Urinary bladder (tissue), 4 donors: ENCODE results near the gene STRADA. TPM values are rescaled to one million over a fixed set of nuclear protein-coding genes. Genes with fewer than 3 reads are reported as not detected.

Source experiments
- DNase-seq: peaks from one replicate; pipeline ENCODE4 v3.0.0-alpha.2; 2015; ENCODE audit errors: extremely low spot score
- H3K27ac ChIP-seq: one replicate; pipeline ENCODE4 v1.5.1; 2013; ENCODE audit warnings: low read depth, mild to moderate bottlenecking, moderate library complexity
- H3K36me3 ChIP-seq: one replicate; pipeline ENCODE4 v1.6.1; 2013; ENCODE audit warnings: mild to moderate bottlenecking, moderate library complexity; ENCODE audit not compliant: insufficient read depth
- H3K4me1 ChIP-seq: one replicate; pipeline ENCODE4 v1.6.1; 2013; ENCODE audit warnings: mild to moderate bottlenecking, moderate library complexity; ENCODE audit not compliant: insufficient read depth
- H3K4me3 ChIP-seq: one replicate; pipeline ENCODE4 v1.5.1; 2013; ENCODE audit warnings: low read depth, low read length
- WGBS: extraction: QIAGEN DNeasy Blood & Tissue Kit; methylation state at CpG from one replicate; pipeline ENCODE4 v1.1.7; 2013; 5-methylcytosine and 5-hydroxymethylcytosine counted together
- polyA plus RNA-seq: library from polyadenylated mRNA; stranded (reverse); fragments of 200-250 nt; gene quantifications from one replicate; pipeline ENCODE4 v1.2.3, GENCODE V29; 2013
- total RNA-seq: library from RNA; depleted of rRNA; stranded (reverse); fragments of >200 nt; gene quantifications from one replicate; pipeline ENCODE4 v1.2.3, GENCODE V29; 2014
- donor health status: healthy with polysubstance abuse.
- donor health status: healthy.

The STRADA gene, protein sequence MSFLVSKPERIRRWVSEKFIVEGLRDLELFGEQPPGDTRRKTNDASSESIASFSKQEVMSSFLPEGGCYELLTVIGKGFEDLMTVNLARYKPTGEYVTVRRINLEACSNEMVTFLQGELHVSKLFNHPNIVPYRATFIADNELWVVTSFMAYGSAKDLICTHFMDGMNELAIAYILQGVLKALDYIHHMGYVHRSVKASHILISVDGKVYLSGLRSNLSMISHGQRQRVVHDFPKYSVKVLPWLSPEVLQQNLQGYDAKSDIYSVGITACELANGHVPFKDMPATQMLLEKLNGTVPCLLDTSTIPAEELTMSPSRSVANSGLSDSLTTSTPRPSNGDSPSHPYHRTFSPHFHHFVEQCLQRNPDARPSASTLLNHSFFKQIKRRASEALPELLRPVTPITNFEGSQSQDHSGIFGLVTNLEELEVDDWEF
- total RNA-seq (41.7 TPM), polyA plus RNA-seq (24.9 TPM)

DNA sequence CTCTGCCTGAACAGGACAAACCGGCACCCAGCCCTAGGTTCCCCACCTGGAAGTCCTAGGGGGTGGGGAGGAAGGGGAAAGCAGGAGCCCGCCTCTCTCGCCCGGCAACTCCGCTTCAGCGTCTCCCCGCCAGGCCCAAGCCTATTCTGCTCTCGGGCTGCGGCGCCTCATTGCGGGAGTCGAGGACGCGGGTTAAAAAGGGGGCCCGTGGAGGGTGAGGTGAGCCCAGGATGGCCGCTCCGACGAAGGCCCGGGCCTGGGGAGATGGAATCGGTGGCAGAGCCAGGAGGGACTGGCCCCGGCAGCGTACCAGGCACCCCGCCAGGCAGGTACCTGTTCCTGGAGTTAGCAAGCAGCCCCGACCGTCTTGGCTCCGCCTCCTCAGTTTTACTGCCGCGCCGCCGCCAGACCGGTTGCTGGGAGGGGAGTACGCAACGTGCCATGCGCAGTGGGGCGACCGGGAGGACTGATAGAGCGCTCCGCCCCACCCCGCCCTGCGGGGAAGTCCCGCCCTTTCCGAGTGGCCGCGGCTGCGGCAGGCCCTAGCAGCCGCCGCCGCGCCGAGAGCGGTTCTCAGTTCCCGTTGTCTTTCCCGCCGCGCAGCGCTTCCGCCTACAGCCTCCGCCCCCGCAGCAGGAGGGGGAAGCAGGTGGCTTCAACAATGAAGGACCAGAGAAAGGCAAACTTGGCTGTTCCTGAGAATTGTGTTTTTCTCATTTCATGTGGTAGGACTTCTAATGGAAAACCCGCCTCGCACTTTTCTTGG lies at the start of gene STRADA:
TSS of gene STRADA (minus strand) at position 392 of the 766 bp plus-strand sequence. CDS start 13,430 bp downstream, outside the sequence.
- under 1% methylated on average over 61 of the region's 61 CpGs for WGBS

DNA sequence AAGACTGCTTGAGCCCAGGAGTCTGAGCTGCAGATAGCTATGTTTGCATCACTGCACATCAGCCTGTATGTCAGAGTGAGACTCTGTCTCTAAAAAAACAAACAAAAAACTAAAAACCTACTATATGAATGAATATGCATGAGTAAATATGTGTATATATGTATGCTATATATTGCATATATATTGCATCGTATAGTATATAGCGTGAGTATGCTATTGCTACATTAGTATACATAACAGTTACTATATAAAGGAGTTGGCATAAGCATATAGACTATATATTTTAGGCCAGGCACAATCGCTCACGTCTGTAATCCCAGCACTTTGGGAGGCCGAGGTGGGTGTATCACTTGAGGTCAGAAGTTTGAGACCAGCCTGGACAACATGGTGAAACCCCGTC lies 48.5 kb upstream of the STRADA start:
- whole genome bisulfite sequencing, result 92% methylated on average over 6 of the region's 6 CpGs
- Histone ChIP-seq H3K36me3 (no peaks in the 10 kb centered on the region), H3K4me1 (no peaks in the 10 kb centered on the region), H3K4me3 (no peak overlapping the region), H3K27ac (no peak overlapping the region)
- no peak for DNase-seq

More for the DNA sequence above, at the start of gene STRADA:
- Histone ChIP-seq H3K4me3 (peak within 1 kb of the TSS; percentile 73), H3K36me3 (peaks cover 4% of the 10 kb centered on the region), H3K27ac (peak within 1 kb of the TSS; percentile 92), H3K4me1 (no peaks in the 10 kb centered on the region)
- DNase-seq, result peak; percentile 96

DNA sequence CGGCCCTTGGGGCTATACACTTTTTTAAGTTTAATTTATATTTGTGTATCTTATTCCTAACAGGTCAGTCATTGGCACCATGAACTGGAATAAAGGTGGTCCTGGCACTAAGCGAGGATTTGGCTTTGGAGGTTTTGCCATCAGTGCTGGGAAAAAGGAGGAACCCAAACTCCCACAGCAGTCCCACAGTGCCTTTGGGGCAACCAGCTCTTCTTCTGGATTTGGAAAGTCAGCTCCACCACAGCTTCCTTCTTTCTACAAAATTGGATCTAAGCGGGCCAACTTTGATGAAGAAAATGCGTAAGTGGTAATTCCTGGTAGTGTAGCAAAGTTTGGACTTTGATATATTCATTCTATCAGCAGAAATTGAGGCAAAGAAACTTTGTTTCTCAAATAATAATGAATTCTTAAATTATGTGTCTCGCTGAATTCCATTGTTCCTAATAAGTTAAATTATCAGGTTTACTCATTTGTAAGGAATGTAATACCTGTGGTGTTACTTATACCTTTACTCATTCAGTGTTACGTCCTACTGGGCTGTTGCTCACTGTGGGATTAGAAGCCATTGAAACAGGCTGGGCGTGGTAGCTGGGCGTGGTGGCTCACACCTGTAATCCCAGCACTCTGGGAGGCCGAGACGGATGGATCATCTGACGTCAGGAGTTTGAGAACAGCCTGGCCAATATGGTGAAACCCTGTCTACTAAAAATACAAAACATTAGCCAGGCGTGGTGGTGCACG lies 45.5 kb upstream of the STRADA start:
- H3K4me3 ChIP-seq, result no peak overlapping the region
- H3K27ac ChIP-seq, result no peak overlapping the region
- DNase-seq, result no peak
- no peaks in the 10 kb centered on the region for H3K4me1 ChIP-seq
- 96% methylated on average over 13 of the region's 13 CpGs for WGBS
- no peaks in the 10 kb centered on the region for H3K36me3 ChIP-seq

DNA sequence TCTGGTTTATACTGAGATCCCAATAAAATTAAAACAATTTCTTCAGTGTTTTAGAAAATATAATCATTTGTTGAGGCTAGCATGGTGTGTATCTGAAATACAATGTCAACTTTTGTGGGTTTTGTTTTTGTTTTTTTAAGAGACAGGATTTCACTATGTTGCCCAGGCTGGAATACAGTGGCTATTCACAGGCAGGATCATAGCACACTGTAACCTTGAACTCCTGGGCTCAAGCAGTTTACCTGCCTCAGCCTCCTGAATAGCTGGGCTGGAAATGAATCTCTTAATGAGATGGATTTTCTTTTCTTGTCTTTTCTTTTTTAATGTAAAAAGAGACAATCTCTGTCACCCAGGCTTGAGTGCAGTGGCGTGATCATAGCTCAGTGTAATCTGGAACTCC lies 44.5 kb upstream of the STRADA start:
- Histone ChIP-seq H3K4me1 (no peaks in the 10 kb centered on the region), H3K4me3 (no peak overlapping the region), H3K36me3 (no peaks in the 10 kb centered on the region), H3K27ac (no peak overlapping the region)
- no peak for DNase-seq
- WGBS, result 100% methylated on average over 1 of the region's 1 CpG

DNA sequence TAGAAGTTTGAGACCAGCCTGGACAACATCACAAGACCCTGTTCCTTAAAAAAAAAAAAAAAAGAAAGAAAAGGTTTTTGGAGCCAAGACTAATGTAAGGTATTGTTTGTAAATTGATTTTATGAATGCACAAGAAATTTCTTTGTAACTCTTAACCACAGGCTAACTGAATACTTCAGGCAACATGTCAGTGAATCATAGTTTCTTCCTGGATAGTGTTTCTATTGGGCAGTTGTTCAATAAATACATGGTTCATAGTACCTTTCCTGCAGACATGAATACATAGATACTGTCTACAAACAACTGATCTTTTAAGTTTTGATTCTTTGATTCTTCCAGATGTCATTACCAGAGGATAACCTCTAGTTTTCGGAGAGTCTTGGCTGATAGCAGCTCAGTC lies 44.0 kb upstream of the STRADA start:
- Histone ChIP-seq H3K27ac (no peak overlapping the region), H3K4me3 (no peak overlapping the region), H3K4me1 (no peaks in the 10 kb centered on the region), H3K36me3 (no peaks in the 10 kb centered on the region)
- DNase-seq, result no peak
- 87% methylated on average over 1 of the region's 1 CpG for WGBS

DNA sequence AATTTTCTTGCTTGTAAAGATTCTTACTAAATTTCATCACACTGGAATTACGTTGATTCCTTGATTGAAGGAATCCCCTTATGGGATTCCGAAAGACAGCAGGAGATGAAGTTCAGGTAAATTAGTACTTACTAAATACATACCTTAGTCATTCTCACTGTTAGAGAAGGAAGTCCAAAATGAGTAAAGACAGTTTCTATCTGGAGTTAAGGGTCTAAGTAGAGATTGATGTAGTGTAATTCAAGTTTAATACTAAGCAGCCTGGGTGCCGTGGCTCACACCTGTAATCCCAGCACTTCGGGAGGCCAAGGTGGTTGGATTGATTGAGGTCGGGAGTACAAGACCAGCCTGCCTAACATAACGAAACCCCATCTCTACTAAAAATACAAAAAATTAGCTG lies 41.9 kb upstream of the STRADA start:
- no peaks in the 10 kb centered on the region for H3K4me1 ChIP-seq
- H3K4me3 ChIP-seq, result no peak overlapping the region
- H3K27ac ChIP-seq, result no peak overlapping the region
- DNase-seq, result no peak
- 84% methylated on average over 6 of the region's 6 CpGs for WGBS
- no peaks in the 10 kb centered on the region for H3K36me3 ChIP-seq

DNA sequence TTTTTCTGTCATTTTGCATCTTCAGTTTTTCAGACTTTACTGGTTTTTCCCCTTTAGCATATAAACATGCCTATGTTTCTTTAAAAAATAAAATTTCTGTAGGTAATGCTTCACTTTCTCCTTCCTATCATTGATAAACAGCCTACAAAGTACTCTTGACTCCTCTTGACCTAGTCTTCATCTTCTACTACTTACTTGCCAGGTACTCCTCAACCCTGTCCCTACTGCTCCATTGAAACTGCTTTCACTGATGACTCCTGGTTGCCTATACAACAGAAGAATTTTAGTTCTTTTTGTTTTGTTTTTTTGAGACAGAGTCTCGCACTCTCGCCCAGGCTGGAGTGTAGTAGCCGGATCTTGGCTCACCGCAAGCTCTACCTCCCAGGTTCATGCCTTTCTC lies 39.3 kb upstream of the STRADA start:
- H3K4me1 ChIP-seq, result peaks cover 1% of the 10 kb centered on the region
- no peak overlapping the region for H3K4me3 ChIP-seq

DNA sequence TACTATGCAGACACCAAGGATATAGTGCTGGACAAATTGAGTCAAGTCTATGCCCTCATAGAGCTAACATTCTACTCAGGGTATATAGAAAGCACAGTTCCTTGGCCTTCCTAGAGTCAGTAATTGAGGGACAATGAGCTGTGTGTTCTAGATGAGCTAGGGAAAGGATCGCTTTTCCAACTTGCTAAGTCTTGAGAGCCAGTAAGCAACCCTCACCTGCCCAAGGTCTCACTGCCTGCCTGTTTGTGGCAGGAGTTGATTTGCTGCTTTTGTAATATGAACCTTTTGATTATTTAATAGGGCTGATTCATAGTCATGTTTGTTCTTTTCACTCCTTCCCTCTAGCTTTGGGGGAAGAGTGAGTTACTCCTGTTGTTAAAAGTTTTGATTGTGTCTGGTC lies 38.9 kb upstream of the STRADA start:
- Histone ChIP-seq H3K4me3 (no peak overlapping the region), H3K27ac (no peak overlapping the region), H3K36me3 (no peaks in the 10 kb centered on the region), H3K4me1 (peaks cover 1% of the 10 kb centered on the region)
- no peak for DNase-seq
- 90% methylated on average over 1 of the region's 1 CpG for WGBS

More for the DNA sequence above, 39.3 kb upstream of the STRADA start:
- DNase-seq, result no peak
- 97% methylated on average over 4 of the region's 4 CpGs for WGBS
- no peak overlapping the region for H3K27ac ChIP-seq
- no peaks in the 10 kb centered on the region for H3K36me3 ChIP-seq

DNA sequence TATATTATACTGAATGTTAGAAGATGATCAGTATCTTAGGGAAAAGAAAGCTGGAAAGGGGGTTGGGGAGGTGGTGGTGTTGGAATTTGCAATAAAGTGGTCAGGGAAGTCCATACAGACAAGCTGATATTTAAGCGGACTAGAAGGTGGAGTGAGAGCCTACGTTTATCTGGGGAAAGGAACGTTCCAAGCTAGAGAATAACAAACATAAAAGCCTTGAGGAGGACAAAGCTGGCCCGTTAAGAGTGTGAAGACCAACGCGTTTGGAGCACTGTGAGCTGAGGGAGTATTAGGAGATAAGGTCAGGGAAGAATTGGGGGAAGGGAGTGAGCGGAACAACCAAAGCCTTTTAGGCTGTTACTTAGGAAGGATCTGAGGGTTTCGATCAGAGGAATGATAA lies 33.8 kb upstream of the STRADA start:
- 25% methylated on average over 8 of the region's 8 CpGs for WGBS
- Histone ChIP-seq H3K4me3 (peak overlapping the region; percentile 91), H3K27ac (no peak overlapping the region), H3K4me1 (peaks cover 1% of the 10 kb centered on the region), H3K36me3 (no peaks in the 10 kb centered on the region)
- no peak for DNase-seq

DNA sequence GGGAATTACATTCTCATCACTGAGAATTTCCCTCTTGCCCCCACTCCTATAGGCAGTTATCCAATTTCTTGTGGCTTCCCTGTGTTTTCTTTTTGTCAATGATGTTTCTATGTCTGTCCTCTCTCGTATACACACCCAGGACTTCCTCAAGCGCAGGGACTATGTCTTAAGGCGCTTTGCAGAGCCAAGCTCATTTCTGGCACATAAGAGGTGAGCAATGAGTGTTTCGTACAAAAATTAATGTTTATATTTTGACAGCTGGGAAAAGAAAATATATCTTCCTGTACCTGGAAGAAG lies 33.3 kb upstream of the STRADA start:
- WGBS, result 2% methylated on average over 4 of the region's 4 CpGs
- Histone ChIP-seq H3K4me1 (peaks cover 1% of the 10 kb centered on the region), H3K36me3 (no peaks in the 10 kb centered on the region), H3K4me3 (peak overlapping the region; percentile 91), H3K27ac (no peak overlapping the region)
- no peak for DNase-seq

DNA sequence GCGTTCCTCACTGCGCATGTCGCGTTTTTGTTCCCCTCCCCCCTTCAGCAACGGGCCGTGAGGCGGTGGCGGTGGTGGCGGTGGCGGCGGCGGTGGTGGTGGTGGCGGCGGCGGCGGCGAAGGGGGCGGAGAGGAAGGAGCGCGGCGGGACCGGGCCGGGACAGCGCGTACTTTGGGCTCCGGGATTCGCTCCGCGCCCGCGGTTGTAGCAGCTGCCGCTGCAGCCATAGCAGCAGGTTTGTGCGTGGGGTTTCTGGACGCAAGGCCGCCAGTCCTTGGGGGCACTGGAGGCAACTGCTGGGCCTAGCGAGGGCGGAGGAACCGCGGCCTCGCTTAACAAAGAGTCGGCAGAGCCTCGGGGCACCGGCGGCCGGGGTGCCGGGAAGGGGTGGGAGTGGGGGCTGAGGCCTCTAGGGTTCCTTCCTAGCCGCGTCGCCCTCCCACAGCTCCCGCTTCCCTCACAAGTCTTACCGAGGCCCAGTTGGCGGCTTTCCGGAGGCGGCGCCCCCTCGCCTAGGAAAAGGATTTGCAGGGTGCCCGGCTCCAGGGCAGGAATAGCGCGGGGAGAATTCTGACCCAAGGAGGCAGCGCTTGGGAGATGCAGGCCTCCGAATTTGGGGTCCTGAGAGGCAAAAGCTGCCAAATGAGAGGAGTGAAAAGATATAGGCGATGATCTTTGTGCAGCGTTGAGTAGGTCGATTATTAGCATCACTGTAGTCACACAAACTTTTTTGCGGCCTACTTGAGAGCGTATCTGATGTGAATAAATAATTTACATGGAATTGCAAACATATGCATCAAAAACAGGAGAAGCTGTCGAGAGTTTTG lies 32.8 kb upstream of the STRADA start, which contains the start of gene DDX42:
TSS of gene DDX42 (plus strand) at position 30 of the 828 bp plus-strand sequence. CDS start 12,880 bp downstream, outside the sequence.
- Histone ChIP-seq H3K36me3 (no peaks in the 10 kb centered on the region), H3K4me1 (peaks cover 1% of the 10 kb centered on the region), H3K4me3 (peak within 1 kb of the TSS; percentile 91), H3K27ac (peak within 1 kb of the TSS; percentile 99)
- under 1% methylated on average over 63 of the region's 67 CpGs for WGBS
- DNase-seq, result peak; percentile 1

DNA sequence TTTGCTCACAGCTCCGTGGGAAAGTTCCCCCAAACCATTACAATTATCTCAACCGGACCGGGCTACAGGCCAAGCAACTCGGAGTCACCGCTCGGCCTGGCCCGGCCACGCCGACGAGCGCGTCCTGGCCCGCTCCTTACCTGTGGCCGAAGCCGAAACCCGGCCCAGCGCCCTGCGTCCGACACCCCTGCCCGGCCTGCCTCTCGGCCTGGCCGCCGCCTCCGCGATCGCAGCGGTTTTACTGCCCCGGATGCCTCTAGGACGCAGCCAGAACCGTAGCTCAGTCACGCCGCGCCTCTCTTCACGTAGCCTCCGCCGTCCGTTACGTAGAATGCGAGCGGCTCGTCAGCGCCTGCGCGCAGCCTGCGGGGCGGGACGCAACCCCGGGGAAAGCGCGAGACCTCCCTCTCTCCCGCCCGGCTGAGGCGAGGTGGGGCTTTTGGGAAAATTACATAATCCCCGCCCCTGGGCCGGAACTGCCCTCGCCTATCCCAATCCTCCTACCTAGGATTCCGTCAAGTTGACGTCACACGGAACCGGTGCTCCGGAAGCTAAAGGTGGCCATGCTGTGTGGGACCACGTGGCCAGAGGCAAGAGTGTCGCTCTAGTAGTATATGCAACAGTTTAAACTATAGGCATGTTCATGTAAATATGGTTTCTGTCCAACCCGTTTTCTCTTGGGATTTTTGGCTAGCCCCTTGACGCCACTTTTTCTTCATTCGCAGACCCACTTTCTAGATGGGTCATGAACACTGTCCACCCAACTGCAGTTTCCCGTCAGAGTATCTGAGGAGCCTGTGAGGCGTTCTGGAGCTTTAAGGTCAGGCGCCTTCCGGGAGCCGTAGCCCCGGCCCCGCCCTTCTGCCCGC lies 31.9 kb upstream of the STRADA start, which contains the start of gene CCDC47:
TSS of gene CCDC47 (minus strand) at position 326 of the 869 bp plus-strand sequence. CDS start 7,422 bp downstream, outside the sequence.
- H3K4me1 ChIP-seq, result peaks cover 1% of the 10 kb centered on the region
- under 1% methylated on average over 74 of the region's 74 CpGs for WGBS
- peak; percentile 99 for DNase-seq
- peak within 1 kb of the TSS; percentile 99 for H3K27ac ChIP-seq
- H3K4me3 ChIP-seq, result peak within 1 kb of the TSS; percentile 91
- H3K36me3 ChIP-seq, result no peaks in the 10 kb centered on the region
